Activated CD4-positive, CD25-positive, alpha-beta regulatory T cell treated with anti-CD3 and anti-CD28 coated beads, Interleukin-2, amount 50 U/mL, for 72 hours (primary cell): ENCODE results near the gene PROM1.

Experiments used
- DNase-seq: peaks from one replicate; pipeline ENCODE4 v3.0.0; 2021

PROM1 gene

DNA sequence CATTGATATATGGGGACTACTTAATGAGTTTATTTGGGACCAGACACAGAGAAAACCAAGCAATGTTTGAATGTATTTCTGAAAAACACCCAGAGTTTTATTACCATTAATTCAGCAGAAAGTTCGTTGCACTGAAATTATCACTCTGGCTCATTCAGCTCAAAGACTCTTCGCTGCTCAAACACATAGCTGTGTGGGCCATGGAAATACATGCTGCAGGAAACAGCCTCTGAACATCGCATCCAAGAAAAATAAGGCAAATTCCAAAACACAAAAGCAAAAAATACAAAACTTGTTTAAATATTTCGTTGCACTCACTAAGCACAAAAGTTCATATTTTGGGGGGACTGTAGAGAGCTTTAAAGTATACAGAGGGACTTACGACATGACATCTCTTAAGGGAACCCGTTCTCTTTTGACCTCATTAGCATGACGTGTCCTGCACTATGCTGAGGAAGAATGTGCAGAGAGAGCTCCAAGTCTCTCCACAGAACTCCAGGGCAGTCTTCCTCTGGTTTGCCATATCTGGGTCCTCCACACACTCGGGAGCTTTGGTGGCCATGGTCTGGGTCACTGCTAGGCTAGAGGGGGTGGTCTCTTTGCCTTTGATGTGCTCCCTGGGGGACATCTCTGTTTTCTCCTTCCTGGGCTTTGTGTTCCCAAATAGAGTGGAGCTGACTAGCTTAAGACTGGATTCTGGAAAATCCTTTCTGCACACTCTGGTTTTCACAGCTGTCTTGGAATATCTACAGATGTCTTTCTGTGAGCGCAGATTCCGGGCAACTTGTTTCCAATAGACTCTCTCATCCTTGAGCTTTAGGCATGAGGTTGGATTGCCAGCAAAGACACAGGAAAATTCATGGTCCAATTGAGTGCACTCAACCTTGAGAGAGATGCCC lies 148.1 kb downstream of the PROM1 start:
- no peak for DNase-seq

DNA sequence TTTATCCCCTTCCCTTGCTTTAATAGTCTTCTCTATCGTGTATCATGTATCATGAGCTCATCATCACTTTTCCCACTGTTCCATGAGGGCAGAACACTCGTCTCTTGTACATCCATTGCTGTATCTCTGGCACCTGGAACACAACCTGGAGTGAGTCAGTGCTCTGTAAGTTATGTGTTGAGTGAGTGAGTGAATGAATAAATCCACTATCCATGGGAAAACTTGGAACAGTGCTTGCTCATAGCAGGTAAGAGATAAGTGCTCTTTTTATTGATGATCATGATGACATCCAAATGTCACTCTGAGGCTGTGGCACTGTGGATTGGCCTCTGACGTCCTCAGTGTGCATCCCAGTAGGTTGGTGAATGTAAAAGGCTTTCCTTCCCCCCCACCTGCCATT lies 149.6 kb downstream of the PROM1 start:
- no peak for DNase-seq

DNA sequence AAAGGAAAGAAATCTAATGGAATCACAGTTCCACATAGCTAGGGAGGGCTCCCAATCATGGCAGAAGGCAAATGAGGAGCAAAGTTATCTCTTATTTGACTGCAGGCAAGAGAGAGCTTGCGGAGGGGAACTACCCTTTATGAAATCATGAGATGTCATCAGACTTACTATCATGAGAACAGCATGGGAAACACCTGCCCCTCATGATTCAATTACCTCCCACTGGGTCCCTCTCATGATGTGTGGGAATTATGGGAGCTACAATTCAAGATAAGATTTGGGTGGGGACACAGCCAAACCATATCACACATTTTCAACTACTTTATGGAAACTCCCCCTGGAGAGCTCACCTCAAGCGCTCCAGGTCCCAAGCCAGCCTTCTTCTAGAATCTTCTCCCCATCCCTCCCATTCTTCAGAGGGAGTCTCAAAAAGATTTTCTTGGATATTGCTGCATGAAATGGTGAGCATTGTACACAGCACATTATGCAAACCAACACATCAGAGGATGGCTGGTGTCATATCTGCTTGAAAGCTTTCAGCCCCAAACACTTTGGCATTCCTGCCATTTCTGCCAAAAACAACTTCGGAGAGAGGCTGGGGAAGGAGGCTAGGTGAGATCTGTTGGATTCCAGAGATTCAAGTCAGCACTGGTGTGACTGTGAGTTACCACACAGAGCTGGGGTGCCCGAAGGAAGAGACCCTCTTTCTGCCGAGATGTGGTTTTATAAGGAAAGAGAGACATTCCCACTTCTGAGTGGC lies 152.2 kb downstream of the PROM1 start:
- no peak for DNase-seq

DNA sequence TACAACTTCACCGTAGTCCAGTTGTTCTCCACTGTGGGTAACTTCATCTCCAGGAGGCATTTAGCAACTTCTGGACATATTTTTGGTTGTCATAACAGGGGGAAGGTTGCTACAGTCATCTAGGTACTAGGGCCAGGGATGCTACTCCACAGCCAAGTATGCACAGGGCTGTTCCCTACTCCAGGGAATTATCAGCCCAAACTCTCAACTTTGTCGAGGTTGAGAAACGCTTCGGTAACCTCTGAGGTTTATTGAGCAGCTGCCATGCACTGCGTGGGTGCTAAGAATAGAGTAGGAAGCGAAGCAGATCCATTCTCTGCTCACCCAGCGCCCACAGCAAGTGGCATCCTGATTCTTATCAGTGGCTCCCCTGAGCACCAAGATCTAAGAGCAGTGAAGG lies 153.5 kb downstream of the PROM1 start:
- DNase-seq = no peak

DNA sequence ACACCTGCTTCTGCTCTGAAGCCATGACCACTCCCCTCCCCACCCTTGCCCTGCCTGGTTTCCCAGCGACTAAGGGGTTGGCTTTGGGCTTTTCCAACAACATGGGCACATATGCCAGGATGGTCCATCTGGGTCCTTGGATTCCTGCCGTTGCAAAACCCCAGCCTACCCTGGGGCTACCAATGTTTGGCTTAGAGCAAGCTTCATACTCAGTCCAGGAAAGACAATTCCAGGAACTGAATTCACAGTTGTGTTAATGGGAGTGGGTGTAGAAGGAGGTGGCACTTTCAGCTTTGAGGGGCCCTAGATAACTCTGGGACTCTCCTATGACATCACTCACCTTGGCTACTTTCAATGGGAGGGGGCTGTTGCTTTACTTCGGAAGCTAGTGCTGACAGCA lies 154.3 kb downstream of the PROM1 start:
- no peak for DNase-seq

DNA sequence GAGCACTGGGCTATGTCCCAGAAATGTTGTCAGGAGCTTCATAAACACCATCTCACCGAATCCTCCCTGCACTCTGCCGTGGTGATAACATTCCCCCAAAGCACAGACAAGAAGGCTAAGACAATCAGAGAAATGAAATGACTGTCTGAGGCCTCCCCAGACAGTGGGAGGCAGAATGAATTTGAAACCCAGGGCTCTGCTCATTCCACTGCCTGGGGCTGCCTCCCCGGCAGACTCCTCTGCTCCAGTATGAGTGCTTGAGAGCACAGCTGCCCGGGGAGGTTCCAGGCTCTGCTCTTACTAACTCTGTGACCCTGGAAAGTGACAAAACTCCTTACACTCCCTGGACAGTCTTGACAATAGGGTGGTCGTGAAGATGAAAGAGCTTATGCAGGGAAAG lies 154.9 kb downstream of the PROM1 start:
- DNase-seq = no peak

DNA sequence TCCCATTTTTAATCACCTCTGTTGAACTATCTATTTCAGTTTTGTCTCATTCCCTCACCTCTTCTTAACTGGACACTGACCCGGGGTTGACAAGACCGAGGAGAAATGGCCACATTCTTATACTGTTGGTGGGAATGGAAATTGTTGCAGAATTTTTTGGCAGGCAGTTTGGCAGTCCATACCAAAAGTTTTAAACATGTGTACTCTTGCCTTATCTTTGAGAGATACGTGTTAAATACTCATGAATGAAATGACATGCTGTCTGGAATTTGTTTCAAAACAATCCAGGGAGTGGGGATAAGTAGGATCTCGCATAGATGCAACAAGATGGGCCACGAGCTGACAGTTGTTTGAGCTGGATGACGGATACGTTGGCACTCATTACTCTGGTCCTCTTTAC lies 157.3 kb downstream of the PROM1 start:
- DNase-seq = no peak

DNA sequence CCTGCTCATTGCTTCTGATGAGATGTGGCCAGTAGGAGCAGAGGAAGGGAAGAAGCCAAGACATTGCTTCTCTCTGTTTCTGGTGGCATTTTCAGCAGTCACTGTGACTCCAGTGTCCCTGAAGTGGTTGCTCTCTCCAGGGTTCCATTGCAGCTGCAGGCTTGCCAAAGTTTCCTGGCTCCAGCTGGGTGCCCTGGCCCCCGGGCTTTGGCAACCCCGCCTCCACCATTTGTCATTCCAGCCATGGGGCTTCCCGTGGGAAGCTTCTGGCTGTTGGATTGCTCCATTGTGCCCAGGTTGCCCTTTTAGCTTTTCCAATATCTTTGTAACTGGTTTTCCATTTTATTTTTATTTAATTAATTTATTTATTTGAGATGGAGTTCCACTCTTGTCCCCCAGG lies 158.0 kb downstream of the PROM1 start:
- no peak for DNase-seq

DNA sequence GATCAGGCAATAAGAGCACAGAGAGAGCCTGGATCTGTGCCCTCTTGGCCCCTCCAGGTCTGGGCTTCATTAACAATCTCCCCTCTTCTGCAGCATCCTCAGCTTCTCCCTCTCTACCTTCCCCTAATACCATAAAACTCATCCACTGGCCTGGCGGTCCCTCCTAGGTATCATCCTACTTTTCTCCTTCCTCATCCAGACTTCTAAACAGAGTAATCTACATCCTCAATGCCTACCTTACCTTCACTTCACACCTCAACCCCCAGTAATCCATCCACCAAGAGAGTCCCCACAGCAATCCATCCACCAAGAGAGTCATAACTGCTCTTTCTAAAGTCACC lies 162.3 kb downstream of the PROM1 start:
- no peak for DNase-seq

DNA sequence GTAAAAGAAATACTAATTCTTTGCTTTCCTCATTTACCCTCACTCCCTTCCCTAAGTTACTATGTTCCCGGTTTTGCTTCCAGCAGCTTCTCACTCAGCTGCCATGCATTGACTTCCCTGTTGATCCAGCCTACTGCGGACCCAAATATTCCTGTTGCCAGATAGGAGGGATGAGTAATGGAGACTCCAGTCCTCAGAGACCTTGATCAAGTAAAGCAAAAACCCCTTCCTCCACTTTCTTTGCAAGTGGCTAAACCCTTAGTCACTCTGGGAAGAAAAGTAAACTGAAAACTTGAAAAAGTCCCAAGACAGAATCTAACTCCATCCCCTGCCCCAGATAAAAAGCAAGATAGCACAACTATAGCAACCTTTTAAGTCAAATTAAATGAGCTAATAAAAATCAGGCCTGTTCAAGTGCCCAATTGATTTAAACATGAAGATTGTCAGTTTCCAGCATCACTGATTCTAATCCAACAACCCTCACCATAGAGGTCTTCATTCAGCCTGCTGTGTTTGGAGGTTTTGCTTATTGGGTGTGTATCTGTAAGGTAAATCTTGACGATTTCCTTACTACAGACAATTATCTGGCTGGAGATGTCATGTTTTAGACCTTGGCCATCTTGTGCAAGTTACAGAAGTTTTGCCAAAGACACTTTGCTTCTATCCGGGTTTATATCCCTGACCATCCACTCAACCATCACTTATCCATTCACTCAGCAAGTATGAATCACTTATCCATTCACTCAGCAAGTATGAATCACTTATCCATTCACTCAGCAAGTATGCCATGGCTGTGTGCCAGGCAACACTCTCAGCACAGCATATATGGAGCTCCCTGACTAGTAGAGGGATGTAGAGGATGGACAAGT lies 162.9 kb downstream of the PROM1 start:
- DNase-seq = no peak

DNA sequence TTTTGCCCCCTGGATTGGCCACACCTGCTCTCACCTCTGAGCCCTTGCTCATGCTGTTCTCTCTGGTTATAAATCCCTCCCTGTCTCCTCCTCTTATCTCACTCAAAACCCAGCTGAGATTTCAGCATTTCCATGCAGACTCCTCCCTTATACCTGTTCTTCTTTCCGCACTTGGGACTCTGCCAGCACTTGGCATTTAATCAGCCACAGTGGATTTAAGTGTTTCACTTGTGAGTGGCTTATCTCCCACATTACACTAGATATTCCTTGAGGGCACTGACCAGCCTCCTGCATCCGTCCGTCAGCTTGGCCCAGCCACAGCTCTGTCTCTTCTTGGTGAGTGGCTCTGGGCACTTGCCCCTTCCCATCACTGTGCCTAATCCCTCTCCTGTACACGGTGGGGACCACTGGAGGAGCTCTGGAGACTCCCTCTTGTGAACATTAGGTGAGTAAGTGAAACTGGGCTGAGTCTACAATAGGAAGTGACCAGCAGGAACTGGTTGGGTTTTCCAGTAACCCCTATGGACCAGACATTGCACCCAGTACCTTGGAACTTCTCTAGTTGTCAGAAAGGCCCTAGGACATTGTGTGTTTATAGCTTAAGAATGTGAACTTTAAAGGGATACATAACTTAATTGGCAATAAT lies 165.2 kb downstream of the PROM1 start:
- DNase-seq = no peak
